Peyer's patch (tissue), 4 donors: ENCODE results near the gene COL9A3. TPM values are rescaled to one million over a fixed set of nuclear protein-coding genes. Genes with fewer than 3 reads are reported as not detected.

Experiments
- DNase-seq, 3 donors: peaks; one replicate each; pipeline ENCODE4 v3.0.0-alpha.2; 2017 to 2019
- H3K27ac ChIP-seq, 4 donors: fragments of 200-600 bp; sonication (generic); one replicate each; pipeline ENCODE4 v1.5.1; 2016 to 2019
- H3K27me3 ChIP-seq, 2 donors: fragments of 200-600 bp; sonication (generic); one replicate each; pipeline ENCODE4 v1.5.1; 2019
- H3K36me3 ChIP-seq, 3 donors: fragments of 200-600 bp; sonication (generic); one replicate each; pipeline ENCODE4 v1.5.1; 2016 to 2019
- H3K4me1 ChIP-seq, 4 donors: fragments of 200-600 bp; sonication (generic); one replicate each; pipeline ENCODE4 v1.5.1; 2016 to 2019
- H3K4me3 ChIP-seq, 4 donors: fragments of 200-600 bp; sonication (generic); 1 replicate in 3 of 4; 2 replicates in 1 of 4; pipeline ENCODE4 v1.5.1; 2016 to 2019; ENCODE audit warnings: mild to moderate bottlenecking in 1 of 4
- H3K9me3 ChIP-seq, 4 donors: fragments of 200-600 bp; sonication (generic); one replicate each; pipeline ENCODE4 v1.5.1; 2016 to 2019; ENCODE audit warnings: mild to moderate bottlenecking in 1 of 4
- POLR2A ChIP-seq, 2 donors: fragments of 450-650 bp; IDR thresholded peaks; one replicate each; pipeline ENCODE4 v1.5.1; 2017; ENCODE audit warnings: antibody characterized with exemption in 2 of 2, mild to moderate bottlenecking in 2 of 2, moderate library complexity in 2 of 2
- total RNA-seq, 4 donors: library from RNA; depleted of rRNA; stranded (reverse); fragments of >200 nt; gene quantifications; one replicate each; pipeline ENCODE4 v1.1.0, GENCODE V29; 2016
- TF ChIP-seq, protein P1 (sequence below), 6 experiments: fragments of 450-650 bp in 4 of 6; fragments of 200-600 bp in 2 of 6; sonication (generic) in 1 of 6; IDR thresholded peaks; one replicate each; pipeline ENCODE4 v1.5.1; 2017 to 2019; ENCODE audit warnings: antibody characterized with exemption in 6 of 6, mild to moderate bottlenecking in 3 of 6, moderate library complexity in 1 of 6

Gene COL9A3
- total RNA-seq, 4 donors from 2014 or later = 3.3 to 19.8 (median 4.1) TPM

DNA sequence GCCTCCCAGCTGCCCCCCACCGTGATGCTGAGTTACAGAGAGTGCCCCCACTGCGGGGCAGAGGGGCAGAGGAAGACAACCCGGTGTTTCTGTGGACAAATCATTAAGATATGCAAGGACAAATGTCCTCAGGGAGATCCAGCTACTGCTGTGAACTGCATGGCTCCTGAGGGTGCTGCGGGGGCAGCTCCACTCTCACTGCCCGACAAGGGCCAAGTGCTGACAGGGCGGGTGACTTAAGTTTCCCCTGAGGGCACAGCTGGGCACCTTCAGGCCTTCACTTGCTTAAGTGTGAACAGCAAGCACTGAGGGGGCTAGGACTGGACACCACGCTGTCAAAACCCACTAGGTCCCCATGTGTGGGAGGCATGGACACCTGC lies 71.0 kb downstream of the COL9A3 start:
- H3K36me3 ChIP-seq = peaks cover 0 to 63% (median 4%) of the 10 kb centered on the region in 3 donors
- TF ChIP-seq POLR2A (IDR thresholded peaks at IDR 0.05) = no peak
- TF ChIP-seq, protein P1, sequence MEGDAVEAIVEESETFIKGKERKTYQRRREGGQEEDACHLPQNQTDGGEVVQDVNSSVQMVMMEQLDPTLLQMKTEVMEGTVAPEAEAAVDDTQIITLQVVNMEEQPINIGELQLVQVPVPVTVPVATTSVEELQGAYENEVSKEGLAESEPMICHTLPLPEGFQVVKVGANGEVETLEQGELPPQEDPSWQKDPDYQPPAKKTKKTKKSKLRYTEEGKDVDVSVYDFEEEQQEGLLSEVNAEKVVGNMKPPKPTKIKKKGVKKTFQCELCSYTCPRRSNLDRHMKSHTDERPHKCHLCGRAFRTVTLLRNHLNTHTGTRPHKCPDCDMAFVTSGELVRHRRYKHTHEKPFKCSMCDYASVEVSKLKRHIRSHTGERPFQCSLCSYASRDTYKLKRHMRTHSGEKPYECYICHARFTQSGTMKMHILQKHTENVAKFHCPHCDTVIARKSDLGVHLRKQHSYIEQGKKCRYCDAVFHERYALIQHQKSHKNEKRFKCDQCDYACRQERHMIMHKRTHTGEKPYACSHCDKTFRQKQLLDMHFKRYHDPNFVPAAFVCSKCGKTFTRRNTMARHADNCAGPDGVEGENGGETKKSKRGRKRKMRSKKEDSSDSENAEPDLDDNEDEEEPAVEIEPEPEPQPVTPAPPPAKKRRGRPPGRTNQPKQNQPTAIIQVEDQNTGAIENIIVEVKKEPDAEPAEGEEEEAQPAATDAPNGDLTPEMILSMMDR (IDR thresholded peaks at IDR 0.05) = no peak

DNA sequence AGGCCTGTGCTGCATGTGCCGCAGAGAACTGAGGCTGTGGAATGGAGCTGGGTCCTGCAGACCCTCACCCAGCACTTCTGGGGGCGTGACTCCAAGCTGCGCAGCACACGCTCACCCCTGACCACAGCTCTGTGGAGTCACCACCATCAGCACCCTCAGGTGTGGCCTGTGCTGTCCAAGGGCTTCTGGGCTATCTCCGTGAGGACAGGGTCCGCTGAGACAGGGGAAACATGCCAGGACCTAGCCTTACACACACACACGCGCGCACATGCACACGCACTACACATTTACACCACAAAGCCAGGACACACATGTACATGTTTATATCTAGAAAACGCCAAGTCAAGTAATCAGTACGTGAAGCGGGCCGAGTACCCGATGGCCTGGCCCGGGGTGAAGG lies 71.6 kb downstream of the COL9A3 start:
- DNase-seq = no peak
- H3K27ac ChIP-seq = no peak overlapping the region
- TF ChIP-seq POLR2A (IDR thresholded peaks at IDR 0.05) = no peak
- TF ChIP-seq, protein P1 (IDR thresholded peaks at IDR 0.05) = no peak
- H3K9me3 ChIP-seq = no peaks in the 10 kb centered on the region
- H3K4me1 ChIP-seq = no peaks in the 10 kb centered on the region
- H3K27me3 ChIP-seq = no peaks in the 10 kb centered on the region
- H3K36me3 ChIP-seq = peaks cover 0 to 68% (median 4%) of the 10 kb centered on the region in 3 donors
- no peak overlapping the region for H3K4me3 ChIP-seq

More for the DNA sequence above, 71.0 kb downstream of the COL9A3 start:
- Histone ChIP-seq H3K9me3 (no peaks in the 10 kb centered on the region), H3K27ac (peak overlapping the region in 2 of 4 donors; percentile 30 to 48), H3K4me1 (no peaks in the 10 kb centered on the region), H3K27me3 (no peaks in the 10 kb centered on the region), H3K4me3 (no peak overlapping the region)
- DNase-seq = no peak

DNA sequence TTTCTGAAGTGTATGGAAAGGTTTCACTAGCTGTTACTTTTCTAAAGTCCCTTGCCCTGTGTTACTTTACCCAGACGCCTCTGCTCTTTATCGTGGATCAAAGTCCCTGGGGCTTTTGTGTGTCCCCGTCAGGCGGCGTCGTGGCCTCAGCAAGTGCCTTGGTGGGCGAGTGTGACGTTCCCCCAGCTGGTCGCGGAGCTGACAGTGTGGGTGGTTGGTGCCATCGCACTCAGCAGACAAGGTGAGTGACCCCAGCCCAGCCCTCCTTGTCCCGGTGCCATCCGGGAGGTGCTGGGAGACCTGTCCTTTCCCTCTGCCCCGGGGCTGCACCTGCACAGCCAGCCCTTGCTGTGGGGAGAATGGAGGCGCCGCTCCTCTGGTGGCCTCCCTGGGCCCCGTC lies 72.1 kb downstream of the COL9A3 start:
- no peak overlapping the region for H3K27ac ChIP-seq
- no peaks in the 10 kb centered on the region for H3K4me1 ChIP-seq
- no peak for DNase-seq
- no peaks in the 10 kb centered on the region for H3K27me3 ChIP-seq
- H3K9me3 ChIP-seq = no peaks in the 10 kb centered on the region
- H3K36me3 ChIP-seq = peaks cover 0 to 73% (median 4%) of the 10 kb centered on the region in 3 donors
- TF ChIP-seq, protein P1 (IDR thresholded peaks at IDR 0.05) = no peak
- TF ChIP-seq POLR2A (IDR thresholded peaks at IDR 0.05) = no peak
- H3K4me3 ChIP-seq = no peak overlapping the region

DNA sequence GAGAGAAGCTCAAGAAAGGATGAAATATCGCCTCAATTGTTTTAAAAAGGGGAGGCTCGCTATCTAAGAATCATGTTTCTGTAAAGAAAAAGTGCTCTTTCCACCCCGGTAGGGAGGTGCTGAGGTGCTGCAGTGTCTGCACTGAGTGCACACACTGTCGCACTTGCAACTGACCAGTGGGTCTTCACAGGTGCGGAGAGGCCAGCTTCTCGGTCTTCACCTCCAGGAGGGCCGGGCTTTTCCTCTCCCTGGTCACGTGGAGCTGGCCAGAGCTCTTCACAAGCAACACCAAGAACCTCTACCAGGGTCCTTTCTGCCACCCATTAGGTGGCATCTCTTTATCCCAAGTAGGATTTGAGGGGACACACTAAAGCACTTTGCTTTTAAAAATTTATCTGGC lies 72.6 kb downstream of the COL9A3 start:
- no peak for DNase-seq
- H3K4me3 ChIP-seq = no peak overlapping the region
- peaks cover 0 to 78% (median 4%) of the 10 kb centered on the region in 3 donors for H3K36me3 ChIP-seq
- TF ChIP-seq, protein P1 (IDR thresholded peaks at IDR 0.05) = no peak
- no peak for TF ChIP-seq POLR2A (IDR thresholded peaks at IDR 0.05)
- no peaks in the 10 kb centered on the region for H3K27me3 ChIP-seq
- H3K9me3 ChIP-seq = no peaks in the 10 kb centered on the region
- no peaks in the 10 kb centered on the region for H3K4me1 ChIP-seq
- H3K27ac ChIP-seq = no peak overlapping the region

DNA sequence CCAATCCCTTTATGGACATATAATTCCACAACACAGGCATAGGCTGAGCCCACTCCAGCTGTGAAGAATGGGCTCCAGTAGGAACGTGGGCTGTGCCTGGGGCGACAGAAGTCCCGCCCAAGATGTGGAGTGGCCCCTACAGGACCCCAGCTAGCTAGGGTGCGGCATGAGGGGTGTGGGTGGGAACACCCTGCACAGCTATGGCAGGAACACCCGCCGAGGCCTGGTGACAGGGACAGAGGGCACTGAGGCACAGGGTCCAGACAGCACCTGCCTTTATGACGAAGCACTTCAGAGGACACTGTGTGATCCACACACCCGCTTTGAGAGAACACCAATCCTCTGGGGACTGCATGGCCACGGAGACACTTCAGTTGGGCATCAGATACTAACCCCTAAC lies 73.0 kb downstream of the COL9A3 start:
- TF ChIP-seq, protein P1 (IDR thresholded peaks at IDR 0.05) = no peak
- no peak for TF ChIP-seq POLR2A (IDR thresholded peaks at IDR 0.05)
- no peaks in the 10 kb centered on the region for H3K9me3 ChIP-seq
- H3K36me3 ChIP-seq = peaks cover 0 to 83% (median 4%) of the 10 kb centered on the region in 3 donors
- DNase-seq = no peak
- no peak overlapping the region for H3K27ac ChIP-seq
- no peaks in the 10 kb centered on the region for H3K4me1 ChIP-seq
- no peak overlapping the region for H3K4me3 ChIP-seq
- no peaks in the 10 kb centered on the region for H3K27me3 ChIP-seq

DNA sequence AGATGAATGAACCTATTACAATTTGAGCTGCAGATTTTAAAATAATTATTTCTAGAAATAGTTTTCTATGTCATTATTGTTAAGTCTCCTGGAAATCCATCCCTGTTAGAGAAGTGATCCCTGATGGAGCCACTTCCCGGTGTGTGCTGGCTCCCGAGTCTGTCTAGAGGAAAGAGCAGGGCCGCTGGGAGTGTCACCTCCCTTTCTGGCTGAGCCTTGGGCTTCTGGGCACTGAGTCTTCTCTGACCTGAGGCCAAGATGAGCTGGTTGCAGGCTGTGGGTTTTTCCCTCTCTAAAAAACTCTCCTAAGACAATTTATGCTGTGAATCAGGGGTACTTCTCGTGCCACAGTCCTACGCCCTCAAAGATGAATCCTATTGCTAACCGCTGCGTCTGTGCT lies 73.6 kb downstream of the COL9A3 start:
- no peaks in the 10 kb centered on the region for H3K27me3 ChIP-seq
- H3K4me1 ChIP-seq = no peaks in the 10 kb centered on the region
- H3K36me3 ChIP-seq = peaks cover 0 to 88% (median 4%) of the 10 kb centered on the region in 3 donors
- H3K27ac ChIP-seq = no peak overlapping the region
- no peak for TF ChIP-seq POLR2A (IDR thresholded peaks at IDR 0.05)
- TF ChIP-seq, protein P1 (IDR thresholded peaks at IDR 0.05) = no peak
- DNase-seq = no peak
- no peak overlapping the region for H3K4me3 ChIP-seq
- H3K9me3 ChIP-seq = no peaks in the 10 kb centered on the region
